ENCODE data around the gene MGAT4A. TPM values are rescaled to one million over a fixed set of nuclear protein-coding genes. Genes with fewer than 3 reads are reported as not detected.
A peak's percentile ranks its signal among the peaks of the same experiment; 100 is the strongest.

Gene MGAT4A
- total and polyA plus RNA-seq, 2 of the 13 experiments (the other 11 are each of a cell fraction or from before 2014, with no cell fraction given): 47.2 to 90.9 TPM

GRCh38 chr2:98608116-98608961 is 122.6 kb downstream of the MGAT4A start, which contains the start of the genes COA5 and UNC50 (continued):
- TF ChIP-seq SIN3B (IDR thresholded peaks at IDR 0.05; ENCODE audit: low read length): peak; percentile 58; the same call in 1 of the 2 replicates
- peak; percentile 42; the same call in 1 of the 2 replicates for TF ChIP-seq CTCF (CRISPR knock-in tag; IDR thresholded peaks at IDR 0.05)
- peak; percentile 44; the same call in 1 of the 2 replicates for TF ChIP-seq DNMT1 (CRISPR knock-in tag; IDR thresholded peaks at IDR 0.05)
- 0 out of 2 replicates have a peak, but pooled peaks have one; percentile 76 for TF ChIP-seq ZNF672 (CRISPR knock-in tag; IDR thresholded peaks at IDR 0.05)
- TF ChIP-seq FOSL2 (CRISPR knock-in tag; IDR thresholded peaks at IDR 0.05): peak; percentile 72
- TF ChIP-seq ZNF615 (CRISPR knock-in tag; IDR thresholded peaks at IDR 0.05; ENCODE audit: borderline replicate concordance): peak; percentile 97
- peak; percentile 99 for TF ChIP-seq ZNF607 (CRISPR knock-in tag; IDR thresholded peaks at IDR 0.05; ENCODE audit: borderline replicate concordance)
- peak; percentile 98 for TF ChIP-seq ZNF451 (CRISPR knock-in tag; IDR thresholded peaks at IDR 0.05)
- TF ChIP-seq SPEN (CRISPR knock-in tag; IDR thresholded peaks at IDR 0.05; ENCODE audit: low read depth): peak; percentile 99
- peak; percentile 93; the same call in 1 of the 2 replicates for TF ChIP-seq ARNT2 (CRISPR knock-in tag; IDR thresholded peaks at IDR 0.05; ENCODE audit: low read depth)
- TF ChIP-seq ZNF253 (CRISPR knock-in tag; IDR thresholded peaks at IDR 0.05; ENCODE audit: borderline replicate concordance): peak; percentile 91
- TF ChIP-seq ZNF512B (CRISPR knock-in tag; IDR thresholded peaks at IDR 0.05; ENCODE audit: borderline replicate concordance): peak; percentile 88
- no peak for TF ChIP-seq SMC3 (IDR thresholded peaks at IDR 0.05; ENCODE audit: low read length)
- peak; percentile 88; the same call in 1 of the 2 replicates for TF ChIP-seq ATAD3A (CRISPR knock-in tag; IDR thresholded peaks at IDR 0.05)
- TF ChIP-seq ZFX (CRISPR knock-in tag; IDR thresholded peaks at IDR 0.05; ENCODE audit: low read depth): peak; percentile 100
- TF ChIP-seq ZNF260 (CRISPR knock-in tag; IDR thresholded peaks at IDR 0.05; ENCODE audit: borderline replicate concordance, low read depth): no peak
- no peak; the same call in none of the 2 replicates for TF ChIP-seq NFYB (CRISPR knock-in tag; IDR thresholded peaks at IDR 0.05)
- peak; percentile 91 for TF ChIP-seq MYC (CRISPR knock-in tag; IDR thresholded peaks at IDR 0.05; ENCODE audit: borderline replicate concordance)
- TF ChIP-seq NFE2L1 (CRISPR knock-in tag; IDR thresholded peaks at IDR 0.05; ENCODE audit: borderline replicate concordance): 0 out of 2 replicates have a peak, but pooled peaks have one; percentile 28
- TF ChIP-seq ZNF264 (CRISPR knock-in tag; IDR thresholded peaks at IDR 0.05): peak; percentile 85
- TF ChIP-seq HDAC1 (CRISPR knock-in tag; IDR thresholded peaks at IDR 0.05): peak; percentile 99
- TF ChIP-seq GABPA (IDR thresholded peaks at IDR 0.05; ENCODE audit: low read depth, low read length): peak; percentile 96
- peak; percentile 95 for TF ChIP-seq GABPA (CRISPR knock-in tag; IDR thresholded peaks at IDR 0.05; ENCODE audit: low read depth)
- TF ChIP-seq GTF3A (CRISPR knock-in tag; conservative IDR thresholded peaks at IDR 0.05): peak; percentile 49; the same call in 1 of the 2 replicates
- TF ChIP-seq ZNF44 (CRISPR knock-in tag; IDR thresholded peaks at IDR 0.05): peak; percentile 99
- peak; percentile 83; the same call in 1 of the 2 replicates for TF ChIP-seq PHF21A (CRISPR knock-in tag; IDR thresholded peaks at IDR 0.05)
